ENCODE results near the gene NUDT8.
"Not testable (repeated sequence)": the region's sequence is repeated elsewhere in the genome, so short reads cannot be mapped to it uniquely, and the experiment has no call there.

The NUDT8 gene, protein sequence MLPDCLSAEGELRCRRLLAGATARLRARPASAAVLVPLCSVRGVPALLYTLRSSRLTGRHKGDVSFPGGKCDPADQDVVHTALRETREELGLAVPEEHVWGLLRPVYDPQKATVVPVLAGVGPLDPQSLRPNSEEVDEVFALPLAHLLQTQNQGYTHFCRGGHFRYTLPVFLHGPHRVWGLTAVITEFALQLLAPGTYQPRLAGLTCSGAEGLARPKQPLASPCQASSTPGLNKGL

DNA sequence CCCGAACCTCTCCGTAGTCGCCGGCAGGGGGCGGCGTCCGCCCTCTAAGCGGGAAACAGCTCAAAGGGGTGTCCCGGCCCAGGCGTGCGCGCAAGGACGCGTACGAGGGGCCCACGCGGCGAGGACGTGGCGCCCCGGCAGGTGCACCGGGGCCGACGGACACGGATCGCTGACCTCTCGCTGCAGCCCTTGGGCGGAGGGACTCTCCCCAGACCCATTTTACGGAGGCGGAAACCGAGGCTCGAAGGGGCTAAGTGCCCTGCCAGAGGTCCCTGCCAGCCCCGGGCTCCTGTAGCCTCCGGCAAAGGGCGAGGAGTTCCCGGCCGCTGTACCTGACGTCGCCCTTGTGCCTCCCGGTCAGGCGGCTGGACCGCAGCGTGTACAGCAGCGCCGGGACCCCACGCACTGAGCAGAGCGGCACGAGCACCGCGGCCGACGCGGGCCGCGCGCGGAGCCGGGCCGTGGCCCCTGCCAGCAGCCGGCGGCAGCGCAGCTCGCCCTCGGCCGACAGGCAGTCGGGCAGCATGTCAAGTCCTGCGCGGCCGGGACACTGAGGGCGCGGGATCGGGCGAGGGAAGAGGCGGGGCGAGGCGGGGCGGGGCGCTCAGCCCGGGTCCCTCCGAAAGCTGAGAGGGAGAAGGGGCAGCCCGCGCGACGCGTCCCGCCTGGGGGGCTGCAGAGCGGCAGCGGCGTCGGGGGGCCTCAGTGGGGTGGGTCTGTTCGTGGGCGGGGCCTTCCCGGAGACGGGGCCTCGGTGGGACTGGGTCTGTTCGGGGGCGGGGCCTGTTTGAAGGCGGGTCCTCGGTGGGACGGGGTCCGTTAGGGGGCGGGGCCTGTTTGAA, at the start of gene NUDT8:
TSS of gene NUDT8 (minus strand) at position 552 of the 842 bp plus-strand sequence. CDS start at position 526, 26 bp downstream.
- DNase-seq, result peak; percentile 88

DNA sequence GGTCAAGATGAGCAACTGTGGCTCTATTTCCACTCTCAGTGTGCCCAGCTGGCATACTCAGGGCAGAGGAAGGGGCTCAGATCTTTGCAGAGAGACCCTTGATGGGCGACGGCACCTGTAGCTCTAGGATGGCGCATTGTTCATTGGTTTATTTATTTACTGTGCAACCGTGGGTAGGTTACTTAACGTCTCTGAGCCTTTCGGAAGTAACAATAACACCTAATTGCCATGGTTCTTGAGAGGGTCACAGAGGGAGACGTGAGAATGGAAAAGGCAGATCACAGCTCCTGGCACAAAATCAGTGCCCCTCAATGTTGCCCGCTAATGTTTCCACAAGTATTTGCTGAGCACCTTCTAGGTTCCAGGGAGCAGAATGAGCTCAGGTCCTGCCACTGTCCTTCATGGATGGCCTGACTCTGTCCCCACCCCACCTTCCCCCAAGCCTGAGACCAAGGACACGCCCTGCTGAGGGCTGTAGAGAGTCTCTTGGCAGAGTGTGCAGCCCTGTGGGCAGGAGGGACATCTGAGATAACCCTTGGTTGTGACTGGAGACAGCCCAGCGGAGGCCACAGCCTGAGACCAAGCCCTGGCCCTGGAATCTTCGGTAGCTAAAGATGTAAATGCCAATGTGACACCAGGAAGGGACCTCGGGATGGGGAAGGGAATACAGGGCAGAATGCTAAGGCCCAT, 45.5 kb upstream of the NUDT8 start:
- DNase-seq, result no peak

DNA sequence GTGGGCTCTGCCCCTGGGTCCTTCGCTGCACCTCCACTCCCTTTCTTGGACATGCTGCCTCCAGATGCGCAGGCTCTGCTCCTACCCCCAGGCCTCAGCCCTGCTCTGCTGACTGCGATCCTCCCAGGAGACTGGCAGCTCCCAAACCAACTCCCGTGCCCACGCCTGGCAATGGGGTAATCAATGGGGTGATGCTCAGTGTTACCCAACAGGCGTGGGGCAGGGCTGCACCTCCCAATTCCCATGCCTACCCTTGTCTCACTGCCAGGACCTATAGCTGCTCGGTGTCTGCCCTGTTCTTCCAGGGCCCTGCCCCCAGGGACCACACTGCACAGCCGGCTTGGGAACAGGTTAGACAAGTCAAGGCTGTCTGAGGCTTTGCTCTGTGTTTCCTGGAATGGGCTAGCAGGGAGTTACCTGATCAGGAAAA, 44.7 kb upstream of the NUDT8 start, which contains the start of gene ALDH3B2:
TSS of gene ALDH3B2 (minus strand) at position 182 of the 430 bp plus-strand sequence. CDS start 7,688 bp downstream, outside the sequence.
- DNase-seq, result no peak

DNA sequence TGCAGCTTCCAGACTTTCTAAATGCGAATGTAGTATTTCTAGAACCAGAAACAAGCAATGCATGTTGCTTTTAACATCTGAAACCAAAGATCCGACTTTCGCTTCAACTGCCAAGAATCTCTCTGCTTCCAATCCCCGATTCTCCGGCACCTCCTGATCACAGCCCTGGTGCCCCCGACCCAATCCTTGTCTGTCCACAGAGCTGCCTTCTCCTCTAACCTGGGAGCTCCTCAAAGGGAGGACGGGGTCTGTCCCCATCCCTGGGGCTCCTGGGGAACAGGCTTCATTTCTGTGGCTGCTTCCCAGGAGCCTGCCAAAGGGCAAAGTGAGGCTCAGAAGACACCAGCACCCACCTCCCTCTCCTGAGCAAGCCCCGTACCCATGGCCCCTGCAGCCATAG, 44.2 kb upstream of the NUDT8 start:
- no peak for DNase-seq

DNA sequence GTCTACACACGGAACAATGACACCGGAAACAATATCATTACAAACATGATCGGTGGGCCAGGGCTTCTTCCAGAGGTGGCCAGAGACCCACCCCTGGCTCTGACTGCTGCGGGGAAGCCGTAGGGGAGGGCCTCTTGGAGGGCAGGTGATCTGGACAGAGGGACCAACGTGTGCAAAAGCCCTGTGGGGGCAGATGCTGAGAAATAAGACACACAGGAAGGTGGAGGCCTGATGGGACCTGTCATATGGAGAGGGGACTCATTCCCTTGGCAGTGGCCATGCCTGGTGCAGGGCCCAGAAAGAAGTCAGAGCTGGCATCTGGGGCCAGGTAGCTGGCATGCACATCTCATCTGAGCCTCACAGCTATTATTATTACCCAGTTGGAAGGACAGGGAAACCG, 43.6 kb upstream of the NUDT8 start:
- DNase-seq, result no peak

DNA sequence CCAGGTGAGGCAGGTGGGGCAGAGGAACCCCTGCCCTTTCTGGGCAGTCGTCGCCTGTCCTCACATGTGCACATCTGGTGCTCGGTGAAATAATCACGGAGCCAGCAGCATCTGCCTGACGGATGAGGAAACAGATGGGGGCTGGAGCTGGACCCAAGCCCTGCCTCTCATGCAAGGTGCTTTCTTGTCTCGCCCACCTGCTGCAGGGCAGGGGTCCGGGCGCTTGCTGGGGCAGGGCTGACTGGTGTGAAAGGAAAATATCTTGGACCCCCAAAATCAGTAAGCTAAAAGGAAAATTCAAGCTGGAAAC, 41.4 kb upstream of the NUDT8 start:
- DNase-seq, result no peak

DNA sequence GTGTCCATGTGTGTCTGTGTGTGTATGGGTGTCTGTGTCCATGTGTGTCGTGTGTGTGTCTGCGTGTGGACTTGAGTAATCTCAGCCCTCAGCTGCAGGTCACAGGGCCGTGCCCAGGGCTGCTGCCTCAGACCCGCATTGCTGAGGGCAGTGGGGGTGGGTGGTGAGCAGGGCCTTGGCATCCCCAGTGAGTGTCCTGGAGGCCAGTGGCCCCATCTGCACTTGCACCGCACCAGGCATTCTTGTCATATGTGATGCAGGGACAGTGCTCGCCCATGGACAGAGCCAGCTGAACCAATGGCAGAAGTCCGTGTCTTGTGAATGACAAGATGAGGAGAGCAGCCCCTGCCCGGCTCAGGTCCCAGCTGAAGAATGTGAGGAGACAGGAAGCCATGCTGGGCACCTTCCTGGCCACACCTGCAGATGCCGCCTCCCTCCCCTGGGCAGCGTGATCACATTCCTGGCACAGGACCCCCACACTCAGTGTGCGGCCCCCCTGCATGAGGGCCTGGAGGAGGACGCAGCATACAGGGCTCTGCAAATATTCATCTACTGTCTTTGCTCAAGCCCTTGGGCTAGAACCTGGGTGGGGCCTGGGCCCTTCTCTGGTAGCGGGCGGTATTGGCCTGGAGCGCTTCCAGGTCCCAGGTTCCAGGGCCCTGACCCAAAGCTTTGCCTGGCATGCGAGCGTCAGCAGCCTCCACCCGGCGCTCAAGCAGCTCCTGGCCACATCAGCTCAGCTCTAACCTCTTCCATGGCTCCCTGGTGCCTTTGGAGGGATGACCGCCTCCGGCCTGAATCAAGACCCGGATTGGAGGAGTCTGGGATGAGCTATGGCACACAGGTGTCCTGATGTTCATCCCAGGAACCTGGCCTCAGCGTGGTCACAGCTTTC, 40.8 kb upstream of the NUDT8 start:
- DNase-seq, result no peak

DNA sequence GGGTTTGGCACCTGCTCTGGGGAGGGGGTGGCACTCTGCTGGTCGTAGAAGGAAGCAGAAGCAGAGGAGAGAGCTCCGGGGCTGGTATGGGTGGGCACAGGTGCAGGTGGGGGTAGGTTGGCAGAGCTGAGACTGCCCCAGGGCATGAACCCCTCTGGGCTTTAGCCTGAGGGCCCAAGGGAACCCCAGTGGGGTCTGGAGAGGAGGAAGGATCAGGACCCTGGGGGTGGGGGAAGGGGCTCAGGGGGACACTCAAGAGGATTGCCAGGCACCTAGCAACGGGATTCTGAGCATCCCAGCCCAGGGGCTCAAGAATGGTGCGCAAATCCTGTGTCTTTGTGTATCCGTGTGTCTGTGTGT, 38.4 kb upstream of the NUDT8 start:
- no peak for DNase-seq

DNA sequence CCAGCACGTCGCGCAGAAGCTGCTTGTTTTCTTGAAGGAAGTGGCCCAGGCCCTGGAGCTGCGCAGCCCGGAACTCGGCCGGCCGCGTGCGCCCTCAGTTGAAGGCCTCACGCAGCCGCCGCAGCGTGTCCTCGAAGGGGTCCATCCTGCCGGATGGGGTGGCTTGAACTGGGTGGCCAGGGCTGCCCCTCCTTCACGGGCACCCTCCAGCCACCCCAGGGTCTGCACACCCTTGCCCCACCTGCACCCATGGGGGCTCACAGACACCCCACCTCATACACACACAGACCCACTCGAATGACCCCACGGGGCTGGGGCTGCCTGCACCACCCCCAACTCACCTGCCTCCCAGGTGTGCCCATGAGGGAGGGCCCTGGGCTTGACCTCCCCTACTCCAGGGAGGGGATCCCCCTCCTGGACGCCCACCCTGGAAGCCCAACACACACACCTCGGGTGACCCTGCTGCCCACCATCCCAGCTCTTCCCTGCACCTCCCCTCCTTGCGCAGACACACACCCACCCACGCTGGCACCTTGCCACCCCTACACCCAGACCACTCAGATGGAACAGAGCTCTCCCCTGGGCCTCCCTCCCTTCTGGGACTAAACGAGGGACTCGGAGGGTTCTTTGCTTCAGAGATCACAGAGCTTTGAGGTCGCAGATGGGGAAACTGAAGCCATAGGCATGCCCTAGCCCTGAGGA, 37.9 kb upstream of the NUDT8 start:
- no peak for DNase-seq

DNA sequence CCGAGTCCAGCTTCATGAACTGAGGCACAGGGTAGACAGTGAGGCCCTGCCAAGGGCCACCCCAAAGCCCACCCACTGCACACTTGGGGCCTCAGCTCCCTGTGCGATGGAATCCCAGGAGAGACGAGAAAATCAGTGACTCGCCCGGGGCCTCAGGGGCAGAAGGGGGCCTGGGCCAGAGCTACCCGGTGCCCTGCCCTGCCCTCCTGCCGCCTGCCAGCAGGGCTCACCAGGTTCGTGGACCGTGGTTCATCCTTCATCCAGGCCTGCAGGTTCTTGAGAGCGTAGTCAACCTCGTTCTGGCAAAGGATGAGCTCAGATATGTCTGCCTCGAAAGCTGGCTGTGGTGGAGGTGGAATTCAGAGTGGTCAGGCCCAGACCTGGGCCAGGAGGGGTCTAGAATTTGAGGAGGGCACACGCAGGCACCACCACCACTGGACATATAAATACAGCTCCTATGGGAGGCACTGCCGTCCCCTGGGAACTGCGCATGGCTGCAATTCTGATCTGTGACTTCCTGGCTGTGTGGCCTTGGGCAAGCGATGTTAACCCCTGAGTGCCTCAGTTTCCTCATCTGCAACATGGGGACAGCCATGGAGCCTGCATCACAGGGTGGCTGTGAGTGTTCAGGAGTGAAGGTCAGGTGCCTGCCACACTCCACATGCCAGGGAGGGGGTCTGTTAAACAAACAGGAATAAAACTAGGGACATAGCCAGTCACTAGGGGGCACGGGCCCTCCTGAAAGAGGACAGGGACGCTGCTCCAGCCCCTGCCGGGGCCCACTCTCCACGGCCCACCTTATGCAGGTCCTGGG, 37.1 kb upstream of the NUDT8 start:
- no peak for DNase-seq

DNA sequence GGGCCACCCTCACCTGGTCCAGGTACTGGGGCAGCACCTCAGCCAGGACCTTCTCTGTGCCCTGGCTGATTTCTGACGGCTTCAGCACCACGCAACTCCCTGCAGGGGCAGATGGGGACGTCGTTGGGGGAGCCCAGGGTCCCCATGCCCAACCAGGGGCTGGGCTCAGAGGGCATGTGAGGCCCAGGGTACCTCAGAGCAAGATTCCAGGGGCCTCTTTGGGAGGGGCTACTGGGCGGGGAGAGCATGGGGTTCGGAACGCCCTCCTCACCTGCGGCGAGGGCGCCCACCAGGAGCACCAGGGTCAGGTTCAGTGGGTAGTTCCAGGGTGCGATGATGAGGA, 36.5 kb upstream of the NUDT8 start:
- no peak for DNase-seq

DNA sequence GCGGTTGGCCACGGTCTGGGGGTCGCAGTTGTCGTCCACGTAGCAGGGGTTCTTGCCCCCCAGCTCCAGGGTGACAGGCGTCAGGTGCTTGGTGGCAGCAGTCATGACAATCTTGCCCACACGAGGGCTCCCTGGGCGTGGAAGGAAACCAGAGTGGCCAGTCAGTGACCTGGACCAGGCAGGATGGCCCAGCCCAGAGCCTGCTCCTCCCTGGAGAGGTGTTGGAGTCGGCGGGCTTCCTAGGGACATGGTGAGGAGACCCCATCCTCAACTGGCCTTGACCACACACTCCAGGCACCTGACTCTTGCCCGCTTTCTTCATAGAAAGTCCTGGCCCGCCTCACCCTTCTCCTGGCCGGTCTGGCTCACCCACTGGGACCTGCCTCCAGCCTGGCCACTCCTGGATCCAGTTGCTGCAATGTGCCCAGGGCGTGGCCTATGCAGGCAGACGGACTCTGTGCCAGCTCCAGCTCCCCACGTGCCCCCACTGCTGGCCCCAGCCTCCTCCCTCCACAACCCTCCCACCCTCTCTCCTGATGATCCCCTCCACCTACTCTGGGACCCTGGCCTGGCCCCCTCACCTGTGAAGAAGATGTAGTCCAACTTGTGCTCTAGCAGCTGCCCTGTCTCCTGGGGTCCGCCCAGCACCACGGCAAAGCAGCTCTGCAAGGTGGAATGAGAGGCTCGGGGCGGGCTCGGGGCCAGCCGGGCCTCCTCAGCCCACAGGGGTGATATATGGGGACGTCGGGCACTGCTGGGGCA, 36.0 kb upstream of the NUDT8 start:
- no peak for DNase-seq

DNA sequence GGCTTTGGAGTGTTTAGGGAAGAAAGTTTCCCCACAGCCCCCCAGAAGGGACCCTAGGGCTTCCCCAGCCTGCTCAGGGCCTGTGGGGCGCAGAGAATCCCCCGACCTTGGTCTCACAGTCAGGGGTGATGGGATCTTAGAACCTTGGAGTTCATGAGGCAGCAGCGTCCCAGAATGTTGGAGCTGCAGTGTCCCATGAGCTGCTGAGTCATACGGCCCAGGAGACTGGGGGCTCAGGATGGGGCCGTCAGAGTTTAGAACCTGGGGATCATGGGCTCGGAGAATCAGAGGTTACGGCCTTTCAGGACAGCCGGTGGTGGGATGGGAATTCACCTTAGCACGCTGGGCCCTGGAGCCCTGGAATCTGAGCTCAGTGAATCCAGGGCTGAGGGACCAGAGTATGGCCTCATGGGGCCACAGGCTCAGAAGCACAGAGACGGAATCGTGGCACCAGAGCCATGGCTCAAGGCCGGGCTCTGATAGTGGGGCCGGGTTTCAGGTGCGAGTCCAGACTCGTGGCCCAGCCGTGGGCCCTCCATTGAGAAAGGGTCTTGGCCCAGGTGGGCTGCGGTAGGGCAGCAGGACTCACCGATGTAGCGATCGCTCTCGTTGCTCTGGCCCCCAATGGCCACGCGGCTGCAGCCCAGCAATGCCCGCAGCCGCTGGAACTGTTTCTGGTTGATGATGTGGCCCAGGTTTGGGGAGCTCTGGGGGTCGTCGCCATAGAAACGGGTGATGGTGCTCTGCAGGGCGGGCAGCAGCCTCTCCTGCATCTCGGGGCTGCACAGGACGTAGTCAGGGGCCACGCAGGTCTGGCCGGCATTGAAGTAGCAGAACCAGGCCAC, 35.2 kb upstream of the NUDT8 start:
- DNase-seq, result no peak

DNA sequence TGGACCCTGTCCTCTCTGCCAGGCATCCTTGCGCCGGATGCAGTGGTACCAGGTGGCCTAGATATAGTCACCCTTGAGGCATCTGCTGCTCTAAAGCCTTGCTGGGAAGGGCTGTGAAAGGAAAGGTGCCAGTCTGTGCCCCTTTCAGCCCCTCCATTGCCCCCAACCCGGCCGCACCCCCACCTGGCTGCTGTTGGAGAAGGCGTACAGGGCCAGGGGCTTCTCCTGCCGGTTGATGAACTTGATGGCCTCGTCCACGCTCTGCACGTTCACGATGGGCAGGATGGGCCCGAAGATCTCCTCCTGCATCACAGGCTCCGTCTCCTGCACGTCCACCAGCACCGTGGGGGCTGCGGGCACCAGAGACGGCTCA, 34.5 kb upstream of the NUDT8 start:
- no peak for DNase-seq

DNA sequence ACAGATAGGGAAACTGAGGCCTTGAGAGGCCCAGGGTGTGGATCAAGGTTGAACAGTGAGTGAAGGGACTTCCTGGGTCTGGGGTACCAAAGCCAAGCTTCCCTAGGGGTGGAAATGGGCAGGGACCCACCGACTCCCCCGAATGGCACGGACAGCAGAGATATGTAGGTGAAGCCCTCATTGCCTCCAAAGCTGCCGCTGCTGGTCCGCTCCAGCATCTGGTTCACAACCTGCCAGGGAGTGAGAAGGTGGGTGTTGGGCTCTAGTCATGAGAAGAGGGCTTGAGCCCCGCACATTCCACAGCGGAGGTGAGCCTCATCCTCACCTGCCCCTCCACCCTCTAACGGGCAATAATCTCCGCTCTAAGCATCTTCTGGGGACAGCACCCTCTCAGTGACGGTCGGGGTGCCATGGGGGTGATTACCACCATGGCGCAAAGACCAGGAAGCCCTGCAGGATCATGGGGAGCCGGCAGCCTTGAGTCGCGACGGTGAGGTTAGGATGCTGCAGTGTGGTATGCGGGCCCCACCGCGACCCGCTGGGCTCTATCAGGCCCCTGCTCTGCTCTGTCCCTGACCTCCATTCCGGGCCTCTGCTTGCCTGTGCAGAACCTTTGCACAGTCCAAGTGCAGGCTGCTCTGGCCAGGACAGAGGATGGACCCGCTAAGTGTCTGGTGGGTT, 33.9 kb upstream of the NUDT8 start:
- DNase-seq, result no peak

DNA sequence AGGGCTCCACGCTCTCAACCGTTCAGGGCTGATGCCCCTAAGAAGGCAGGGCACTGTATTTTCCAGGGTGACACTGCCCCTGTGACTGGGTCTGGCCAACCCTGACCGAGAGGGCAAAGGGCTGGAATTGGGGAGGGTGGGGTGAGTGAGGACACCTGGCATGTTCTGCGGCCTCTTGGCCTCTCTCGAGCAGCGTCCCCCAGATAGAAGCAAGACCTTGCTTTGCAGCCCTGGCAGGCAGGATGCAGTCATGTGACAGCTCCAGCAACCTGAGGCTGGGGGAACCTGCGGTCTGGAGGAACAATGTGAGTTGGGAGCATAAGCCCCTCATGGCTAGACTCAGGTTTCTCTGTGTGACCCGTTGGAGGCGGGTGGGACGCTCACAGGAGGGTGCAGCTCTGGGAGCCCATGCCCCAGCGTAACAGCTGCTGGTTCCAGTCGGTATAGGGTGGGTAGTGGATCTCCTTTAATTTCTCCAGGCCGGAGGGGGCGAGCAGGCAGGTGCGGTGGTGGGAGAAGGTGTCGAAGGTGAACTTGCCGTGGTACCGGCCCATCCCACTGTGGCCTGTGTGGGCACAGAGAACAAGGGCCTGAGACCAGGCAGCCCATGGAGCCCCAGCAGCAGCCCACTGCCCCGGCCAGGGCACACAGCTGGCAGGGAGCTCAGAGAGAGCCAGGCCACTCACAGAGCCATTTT, 33.2 kb upstream of the NUDT8 start:
- DNase-seq, result no peak

DNA sequence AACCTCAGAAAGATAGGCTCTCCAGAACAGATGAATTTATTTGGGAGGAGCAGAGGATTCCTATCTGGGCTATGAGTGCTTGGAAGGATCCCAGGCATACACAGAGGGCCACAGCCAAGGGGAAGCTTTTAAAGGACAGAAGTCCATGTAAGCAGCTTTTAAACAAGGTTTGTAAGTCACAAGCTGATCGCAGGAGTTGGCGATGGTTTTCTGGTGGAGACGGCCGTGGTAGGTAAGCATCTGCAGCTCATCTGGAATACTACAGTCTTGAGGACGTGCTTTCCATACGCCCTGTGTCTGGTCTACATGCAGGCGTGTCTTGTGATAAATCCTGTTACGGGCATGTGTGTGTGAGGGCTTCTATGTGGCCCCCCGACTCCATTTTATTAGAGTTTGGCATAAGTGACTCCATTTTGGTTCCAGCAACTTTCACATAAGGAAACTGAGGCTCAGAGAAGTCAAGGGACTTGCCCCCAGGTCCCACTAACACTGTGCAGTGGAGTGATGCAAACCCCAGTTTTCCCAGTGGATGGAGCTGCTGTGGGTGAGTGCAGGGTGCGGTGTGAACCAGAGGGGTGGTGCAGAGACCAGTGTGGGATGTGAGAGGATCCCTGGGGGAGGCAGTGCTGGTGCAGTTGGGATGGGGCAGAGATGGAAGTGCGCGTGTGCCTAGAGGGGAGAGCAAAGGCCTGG, 32.6 kb upstream of the NUDT8 start:
- no peak for DNase-seq

DNA sequence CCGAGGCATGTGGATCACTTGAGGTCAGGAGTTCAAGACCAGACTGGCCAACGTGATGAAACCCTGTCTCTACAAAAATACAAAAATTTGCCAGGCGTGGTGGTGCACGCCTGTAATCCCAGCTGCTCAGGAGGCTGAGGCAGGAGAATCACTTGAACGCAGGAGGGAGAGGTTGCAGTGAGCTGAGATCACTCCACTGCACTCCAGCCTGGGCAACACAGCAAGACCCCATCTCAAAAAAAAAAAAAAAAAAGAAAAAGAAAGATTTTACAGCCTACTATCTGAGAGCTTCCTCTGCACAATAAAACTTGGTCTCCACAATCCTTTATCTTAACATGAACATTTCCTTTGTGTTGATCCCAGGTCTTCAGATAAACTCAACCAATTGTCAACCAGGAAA, 31.0 kb upstream of the NUDT8 start:
- DNase-seq, result not testable (repeated sequence)
